ENCODE measurements around the gene RORB.

RORB gene

GRCh38 chr9:74598874-74599273, 101.7 kb downstream of the RORB start:
- DNase-seq (ENCODE audit: low read depth), result no peak

DNA sequence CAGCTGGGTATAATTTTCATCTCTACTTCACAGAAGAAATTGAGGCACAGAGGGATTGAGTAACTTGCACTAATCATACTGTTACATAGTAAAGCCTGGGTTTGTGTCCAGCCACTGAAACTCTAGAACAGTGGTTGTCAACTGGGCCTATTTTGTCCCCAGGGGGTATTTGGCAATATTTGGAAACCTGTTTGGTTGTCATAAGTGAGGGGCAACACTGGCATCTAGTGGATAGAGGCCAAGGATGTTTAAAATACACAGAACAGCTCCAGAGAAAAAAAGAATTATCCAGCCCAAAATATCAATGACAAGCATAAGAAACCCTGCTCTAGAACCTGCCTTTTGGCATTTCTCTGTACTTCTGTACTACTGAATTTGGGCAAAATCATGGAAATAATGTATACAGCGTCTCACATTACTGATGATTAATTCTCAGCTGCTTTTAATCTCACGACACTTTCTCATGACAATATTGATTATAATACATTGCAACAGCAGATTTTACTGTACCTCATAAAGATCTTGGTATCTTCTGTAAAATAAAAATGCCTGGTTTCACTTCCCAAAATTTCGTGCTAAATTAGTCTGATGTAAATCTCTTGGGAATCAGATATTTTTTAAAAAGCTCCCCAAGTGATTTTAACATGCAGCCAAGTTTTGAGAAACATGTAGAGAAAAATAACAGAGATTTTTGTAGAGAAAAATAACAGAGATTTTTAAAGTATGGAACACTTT, 112.7 kb downstream of the RORB start:
- no peak for DNase-seq (ENCODE audit: low read depth)

DNA sequence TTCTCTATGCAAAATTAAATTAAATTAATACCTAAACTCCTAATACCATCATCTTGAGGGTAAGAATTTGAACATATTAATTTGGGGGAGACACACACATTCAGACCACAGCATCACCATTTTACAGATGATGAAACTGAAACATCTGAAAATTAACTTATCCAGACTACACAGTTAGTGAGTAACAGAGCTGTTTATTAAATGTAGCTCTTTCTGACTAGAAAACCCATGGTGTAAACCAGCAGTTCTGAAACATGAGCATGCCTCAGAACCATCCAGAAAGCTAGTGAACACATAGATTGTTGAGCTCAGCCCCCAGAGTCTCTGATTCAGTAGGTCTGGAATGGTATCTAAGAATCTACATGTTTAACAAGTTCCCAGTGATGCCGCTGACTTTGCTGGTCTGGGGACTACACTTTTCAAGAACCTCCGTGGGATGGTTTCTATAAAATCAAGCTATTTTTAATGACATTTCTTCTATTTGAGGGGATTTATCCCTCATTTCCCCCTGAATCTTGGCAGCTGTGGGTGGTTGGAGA, 113.5 kb downstream of the RORB start:
- DNase-seq (ENCODE audit: low read depth), result no peak

DNA sequence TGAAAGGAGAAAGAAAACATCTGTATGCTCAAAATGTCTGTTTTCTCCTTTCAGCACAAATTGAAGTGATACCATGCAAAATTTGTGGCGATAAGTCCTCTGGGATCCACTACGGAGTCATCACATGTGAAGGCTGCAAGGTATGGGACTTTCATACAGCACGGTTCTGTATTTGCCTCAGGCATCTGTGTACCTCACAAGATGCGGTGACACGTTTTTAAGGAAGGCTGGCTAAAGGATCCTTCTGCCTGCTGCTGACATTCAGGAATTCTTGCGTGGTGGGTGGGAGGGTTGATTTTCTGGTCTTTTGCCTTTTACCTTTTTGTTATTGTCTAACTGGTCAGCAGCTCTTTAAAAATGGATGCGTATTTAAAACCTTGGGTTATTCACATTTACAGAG, 133.1 kb downstream of the RORB start:
- DNase-seq (ENCODE audit: low read depth), result no peak

DNA sequence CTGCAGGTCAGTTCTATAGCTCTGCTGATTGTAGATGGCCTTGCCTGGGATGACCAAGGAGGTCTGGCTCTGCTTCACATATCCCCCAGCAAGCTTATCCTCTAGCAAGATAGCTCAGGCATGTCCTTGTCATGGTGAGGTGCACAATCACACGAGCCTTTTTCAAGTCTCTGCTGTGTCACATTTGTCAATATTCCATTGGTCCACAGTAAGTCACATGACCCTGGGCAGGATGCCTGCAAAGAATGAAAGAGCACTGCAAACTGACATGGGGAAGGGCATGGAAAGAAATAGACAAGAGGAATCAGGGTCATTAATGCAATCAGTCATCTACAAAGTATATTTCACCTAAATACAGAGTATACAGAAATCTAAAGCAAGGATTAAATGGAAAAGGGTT, 142.0 kb downstream of the RORB start:
- no peak for DNase-seq (ENCODE audit: low read depth)

DNA sequence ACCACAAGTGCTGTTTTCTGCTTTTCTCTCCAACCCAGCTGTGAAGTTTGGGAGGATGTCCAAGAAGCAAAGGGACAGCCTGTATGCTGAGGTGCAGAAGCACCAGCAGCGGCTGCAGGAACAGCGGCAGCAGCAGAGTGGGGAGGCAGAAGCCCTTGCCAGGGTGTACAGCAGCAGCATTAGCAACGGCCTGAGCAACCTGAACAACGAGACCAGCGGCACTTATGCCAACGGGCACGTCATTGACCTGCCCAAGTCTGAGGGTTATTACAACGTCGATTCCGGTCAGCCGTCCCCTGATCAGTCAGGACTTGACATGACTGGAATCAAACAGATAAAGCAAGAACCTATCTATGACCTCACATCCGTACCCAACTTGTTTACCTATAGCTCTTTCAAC, 145.2 kb downstream of the RORB start:
- no peak for DNase-seq (ENCODE audit: low read depth)

DNA sequence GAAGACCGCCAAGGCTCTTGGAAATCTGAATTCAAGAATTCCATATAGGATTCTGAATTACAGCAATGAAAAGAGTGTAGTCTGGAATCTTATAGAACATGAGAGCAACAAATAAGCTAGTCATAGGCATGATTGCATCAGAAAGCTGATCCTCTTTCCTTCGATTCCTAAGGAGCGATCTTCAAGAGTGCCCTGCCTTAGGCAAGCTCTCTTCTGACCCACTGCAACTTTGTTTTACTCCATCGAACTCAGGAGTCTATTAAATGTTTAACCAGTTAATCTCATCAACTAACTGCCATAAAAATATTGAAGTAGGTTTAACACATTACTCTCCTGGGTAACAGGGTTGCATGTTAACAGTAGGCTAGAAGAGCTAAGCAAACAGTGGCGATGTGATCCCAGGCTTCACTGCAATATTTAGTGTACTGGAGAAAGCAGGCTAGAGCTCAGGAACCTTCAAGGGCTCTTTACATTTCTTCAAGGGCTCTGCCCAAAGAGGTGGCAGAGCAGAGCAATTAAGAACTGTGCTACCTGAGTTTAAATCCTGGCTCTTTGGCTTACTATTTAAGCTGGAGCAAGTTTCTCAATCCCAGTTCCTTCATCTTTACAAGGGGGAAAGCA, 146.3 kb downstream of the RORB start:
- no peak for DNase-seq (ENCODE audit: low read depth)

GRCh38 chr9:74644023-74644422, 146.9 kb downstream of the RORB start:
- no peak for DNase-seq (ENCODE audit: low read depth)

- no peak for DNase-seq (ENCODE audit: low read depth)
Observed at GRCh38 chr9:74645007-74645639, 148.0 kb downstream of the RORB start.

- DNase-seq (ENCODE audit: low read depth), result no peak
Observed at GRCh38 chr9:74653410-74654080, 156.4 kb downstream of the RORB start.

DNA sequence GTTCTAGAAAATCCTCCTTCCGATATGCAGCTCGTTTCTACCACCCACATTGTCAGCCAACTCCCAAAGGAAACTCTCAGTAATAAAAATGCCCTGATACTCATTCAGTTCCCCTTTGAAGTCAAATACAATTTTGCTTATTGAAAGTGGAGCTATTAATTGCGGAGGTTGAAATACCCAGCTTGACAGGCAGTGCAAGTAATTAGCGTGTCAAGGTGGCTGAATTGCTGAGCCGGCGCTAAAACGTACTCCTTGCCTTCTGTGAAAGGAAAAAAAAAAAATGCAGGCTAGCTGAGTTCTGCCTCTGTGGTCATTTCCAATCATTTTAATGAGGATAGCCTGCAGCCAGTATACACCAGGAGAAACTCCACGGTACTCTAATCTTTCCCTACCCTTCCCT, 165.5 kb downstream of the RORB start:
- no peak for DNase-seq (ENCODE audit: low read depth)

- no peak for DNase-seq (ENCODE audit: low read depth)
Observed at GRCh38 chr9:74663439-74663838, 166.3 kb downstream of the RORB start.

DNA sequence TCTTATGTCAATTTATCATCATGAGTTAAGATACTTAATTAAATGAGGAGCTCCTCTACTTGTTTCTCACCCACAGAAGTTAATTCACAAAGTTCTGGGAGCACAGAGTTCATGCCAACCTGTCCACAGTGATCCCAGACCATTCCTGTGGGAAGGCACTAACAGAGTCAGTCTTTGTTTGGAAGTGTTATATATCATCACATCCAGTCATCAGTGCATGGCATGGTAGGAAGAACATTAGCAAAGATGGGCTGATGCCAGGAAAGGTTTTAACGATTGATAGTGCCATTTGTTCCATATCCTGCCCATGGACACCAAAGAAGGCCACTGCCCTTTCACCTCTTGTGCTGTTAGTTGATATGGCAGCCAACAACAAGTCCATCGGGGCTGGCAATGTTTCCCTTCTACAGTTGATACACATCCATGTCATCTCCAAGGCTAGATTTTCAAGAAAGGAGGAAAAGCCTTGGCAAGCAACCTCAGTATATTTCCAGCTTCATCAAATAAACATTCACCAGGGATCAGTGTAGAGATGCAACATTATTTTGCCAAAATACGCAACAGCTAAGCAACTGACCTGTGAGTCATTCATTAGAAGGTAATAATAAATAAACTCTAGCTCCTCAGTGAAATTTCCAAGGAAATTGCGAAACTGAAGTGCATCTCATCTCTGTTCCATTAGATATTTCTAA, 169.6 kb downstream of the RORB start:
- DNase-seq (ENCODE audit: low read depth), result no peak

DNA sequence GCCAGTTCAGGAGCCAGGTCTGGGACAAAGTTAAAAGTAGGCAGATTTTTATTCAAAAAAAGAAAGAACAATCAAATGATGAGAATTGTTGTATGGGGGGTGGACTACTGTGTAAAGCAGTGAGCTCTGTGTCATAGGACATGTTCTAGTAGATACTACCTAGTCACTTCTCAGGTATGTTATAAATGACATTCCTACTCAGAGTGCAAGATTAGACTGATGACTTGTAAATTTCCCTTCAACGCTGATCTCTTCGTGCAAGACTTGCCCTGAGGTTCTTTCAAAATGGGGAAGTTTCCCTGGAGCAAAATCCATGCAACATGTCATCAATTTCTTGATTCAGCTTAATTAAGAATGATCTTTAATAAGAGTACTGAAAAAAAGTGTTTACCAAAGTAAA, 175.1 kb downstream of the RORB start:
- no peak for DNase-seq (ENCODE audit: low read depth)

- no peak for DNase-seq (ENCODE audit: low read depth)
Observed at GRCh38 chr9:74674077-74674476, 176.9 kb downstream of the RORB start.

DNA sequence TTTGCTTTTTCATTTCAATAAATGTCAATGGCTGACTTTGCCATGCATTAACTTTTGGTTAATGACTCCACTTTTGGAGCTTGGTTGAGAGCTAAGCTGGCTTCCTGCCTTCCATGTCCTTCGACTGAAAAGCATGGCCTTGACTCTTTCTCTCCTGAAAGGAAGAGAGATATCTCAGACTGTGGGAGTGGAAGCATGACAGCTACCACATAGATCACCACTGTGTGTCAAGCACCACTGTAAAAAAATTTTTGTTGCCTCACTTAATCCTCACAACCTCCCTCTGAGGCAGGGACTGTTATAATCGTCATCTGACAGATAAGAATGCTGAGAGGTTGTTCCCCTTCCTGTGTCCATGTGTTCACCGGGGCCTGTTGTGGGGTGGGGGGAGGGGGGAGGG, 184.8 kb downstream of the RORB start:
- DNase-seq (ENCODE audit: low read depth), result no peak

DNA sequence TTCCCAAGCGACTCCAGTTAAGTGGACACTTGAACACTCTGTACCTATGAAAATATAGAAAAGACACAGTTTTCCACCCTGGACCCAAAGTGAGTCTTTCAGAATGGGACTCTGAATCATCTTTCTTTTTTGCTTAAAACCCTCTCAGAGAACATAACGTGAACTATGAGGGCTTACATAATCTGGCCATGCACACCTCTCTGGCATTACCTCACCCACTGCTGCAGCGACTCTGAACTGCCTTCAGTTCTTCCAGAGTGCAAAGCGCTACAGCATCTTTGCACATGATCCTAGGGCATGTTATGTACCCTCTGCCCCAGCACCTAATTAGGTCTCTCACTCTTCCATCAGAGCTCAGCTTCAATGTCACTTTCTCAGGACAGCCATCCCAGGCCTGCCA, 186.2 kb downstream of the RORB start:
- DNase-seq (ENCODE audit: low read depth), result no peak

- DNase-seq (ENCODE audit: low read depth), result no peak
Observed at GRCh38 chr9:74691058-74691457, 193.9 kb downstream of the RORB start.

DNA sequence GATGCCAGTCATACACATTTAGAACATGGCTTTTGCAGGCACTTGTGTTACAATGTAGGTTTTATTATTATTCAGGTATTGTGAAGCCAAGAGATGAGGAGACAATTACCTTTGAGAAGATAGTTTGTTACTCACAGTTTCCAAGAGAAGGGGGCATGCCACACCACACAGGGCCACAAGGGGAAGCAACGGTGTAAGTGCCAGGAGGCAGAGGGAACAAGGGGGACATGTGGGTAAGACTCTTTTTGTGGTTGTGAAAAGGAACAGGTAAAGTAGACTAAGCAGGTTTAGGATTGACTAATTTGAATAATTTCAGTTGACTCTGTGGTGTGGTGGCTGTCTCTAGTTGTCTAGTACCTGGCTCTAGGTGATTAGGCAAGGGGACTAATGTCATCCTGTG, 199.4 kb downstream of the RORB start:
- DNase-seq (ENCODE audit: low read depth), result no peak

GRCh38 chr9:74697535-74697934, 200.4 kb downstream of the RORB start:
- DNase-seq (ENCODE audit: low read depth), result no peak

GRCh38 chr9:74711341-74711740, 214.2 kb downstream of the RORB start:
- no peak for DNase-seq (ENCODE audit: low read depth)

DNA sequence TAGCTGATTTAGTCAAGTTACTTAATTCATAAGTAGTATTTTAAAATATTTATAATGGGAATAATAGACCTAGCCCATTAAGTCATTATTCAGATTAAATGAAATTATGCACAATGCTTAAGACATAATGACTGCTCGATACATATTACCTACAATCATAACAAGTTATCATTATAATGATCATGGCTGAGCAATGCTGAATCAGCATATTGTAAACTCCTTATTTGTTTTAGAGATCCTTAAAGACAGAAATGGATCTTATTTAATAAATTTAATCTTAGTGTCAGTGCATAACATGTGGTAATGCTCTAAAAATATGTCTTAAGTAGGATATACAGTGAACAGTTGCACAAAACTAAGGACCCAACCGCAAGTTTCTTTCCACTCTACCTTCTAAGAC, 221.6 kb downstream of the RORB start:
- DNase-seq (ENCODE audit: low read depth), result no peak

All from activated T-cell treated with anti-CD3 and anti-CD28 coated beads for 1 hour (primary cell).